Tibial artery (tissue), 4 donors: Measurements from ENCODE around the gene TRNT1.

Source experiments
- DNase-seq, 2 donors: peaks; one replicate each; pipeline ENCODE4 v3.0.0-alpha.2; 2019
- H3K27ac ChIP-seq, 2 donors: fragments of 200-600 bp; sonication (generic) in 1 of 2; 1 replicate in 1 of 2; 2 replicates in 1 of 2; pipeline ENCODE4 v1.5.1; 2018 to 2019; ENCODE audit warnings: mild to moderate bottlenecking in 1 of 2
- H3K27me3 ChIP-seq, 2 donors: fragments of 200-600 bp; sonication (generic) in 1 of 2; one replicate each; pipeline versions ENCODE4 v1.5.1 to v1.6.0; 2016 to 2019
- H3K36me3 ChIP-seq, 3 donors: fragments of 200-600 bp; sonication (generic) in 2 of 3; one replicate each; pipeline ENCODE4 v1.5.1; 2016 to 2019; ENCODE audit warnings: mild to moderate bottlenecking in 2 of 3
- H3K4me1 ChIP-seq, 4 donors: fragments of 200-600 bp; sonication (generic) in 2 of 4; 1 replicate in 3 of 4; 2 replicates in 1 of 4; pipeline ENCODE4 v1.5.1; 2016 to 2019
- H3K4me3 ChIP-seq, 2 donors: fragments of 200-600 bp; sonication (generic) in 1 of 2; 1 replicate in 1 of 2; 2 replicates in 1 of 2; pipeline ENCODE4 v1.5.1; 2018 to 2019; ENCODE audit warnings: mild to moderate bottlenecking in 2 of 2
- H3K9me3 ChIP-seq, 3 donors: fragments of 200-600 bp; sonication (generic) in 1 of 3; one replicate each; pipeline ENCODE4 v1.5.1; 2016 to 2019
- CTCF ChIP-seq, 2 experiments: fragments of 200-600 bp in 1 of 2; fragments of 450-650 bp in 1 of 2; IDR thresholded peaks; one replicate each; pipeline ENCODE4 v1.5.1; 2017 to 2019; ENCODE audit warnings: antibody characterized with exemption in 2 of 2, mild to moderate bottlenecking in 1 of 2, moderate library complexity in 1 of 2
- intact Hi-C: fragments of 100-400 bp; cut with DNase I; formaldehyde crosslinking; loops from one replicate; pipeline ENCODE4 v1.15.0; 2023; ENCODE audit warnings: low total_unique reads

TRNT1 gene

GRCh38 chr3:3129579-3129978, 2.8 kb downstream of the TRNT1 start:
- DNase-seq, result no peak
- Histone ChIP-seq H3K36me3 (peaks cover 7 to 26% (median 23%) of the 10 kb centered on the region in 3 donors), H3K9me3 (no peaks in the 10 kb centered on the region), H3K4me3 (no peak overlapping the region), H3K27ac (no peak overlapping the region), H3K27me3 (no peaks in the 10 kb centered on the region), H3K4me1 (peaks cover 0 to 26% (median 16%) of the 10 kb centered on the region in 4 donors)
- no peak for TF ChIP-seq CTCF (IDR thresholded peaks at IDR 0.05)
- intact Hi-C loops, result no loop called here

GRCh38 chr3:3133500-3133899, 6.8 kb downstream of the TRNT1 start:
- no peak for DNase-seq
- Histone ChIP-seq H3K4me1 (peaks cover 0 to 12% (median 2%) of the 10 kb centered on the region in 4 donors), H3K36me3 (peaks cover 11 to 46% (median 23%) of the 10 kb centered on the region in 3 donors), H3K4me3 (no peak overlapping the region), H3K9me3 (no peaks in the 10 kb centered on the region), H3K27ac (no peak overlapping the region), H3K27me3 (no peaks in the 10 kb centered on the region)
- intact Hi-C loops, result no loop called here
- no peak for TF ChIP-seq CTCF (IDR thresholded peaks at IDR 0.05)

DNA sequence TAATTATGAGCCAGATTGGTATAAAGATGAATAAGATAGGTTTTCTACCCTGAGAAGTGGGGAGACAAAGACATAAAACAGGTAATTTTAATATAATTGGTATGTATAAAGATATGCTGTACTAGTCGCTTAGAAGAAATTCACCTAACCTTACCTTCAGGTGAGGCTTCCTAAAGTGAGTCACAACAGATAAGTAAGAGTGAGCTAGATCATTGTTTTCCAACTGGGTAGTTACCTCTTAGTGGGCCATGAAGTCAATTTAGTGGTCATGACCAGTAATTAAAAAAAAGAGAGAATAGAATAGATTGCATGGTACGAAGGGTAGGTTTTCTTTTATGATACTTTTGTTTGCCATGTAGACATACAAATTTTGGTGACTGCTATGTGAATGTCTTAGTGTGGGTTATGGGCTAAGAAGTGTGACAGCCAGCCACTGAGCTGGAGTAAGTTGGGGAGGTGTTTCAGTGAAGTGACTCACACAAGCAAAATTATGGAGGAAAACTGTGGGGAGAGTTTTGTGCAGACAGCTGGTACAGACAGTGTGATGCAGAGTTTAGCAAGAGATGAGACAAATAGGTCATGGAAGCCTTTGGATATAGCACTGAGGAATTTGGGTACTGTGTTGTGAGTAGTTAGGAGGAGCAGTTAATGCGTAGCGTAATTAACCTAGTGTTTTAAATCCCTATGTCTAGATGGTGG, 8.2 kb downstream of the TRNT1 start:
- H3K27me3 ChIP-seq, result no peaks in the 10 kb centered on the region
- H3K4me1 ChIP-seq, result no peaks in the 10 kb centered on the region
- no peak overlapping the region for H3K27ac ChIP-seq
- intact Hi-C loops, result no loop called here
- TF ChIP-seq CTCF (IDR thresholded peaks at IDR 0.05), result no peak
- no peaks in the 10 kb centered on the region for H3K9me3 ChIP-seq
- peaks cover 18 to 44% (median 21%) of the 10 kb centered on the region in 3 donors for H3K36me3 ChIP-seq
- H3K4me3 ChIP-seq, result no peak overlapping the region
- DNase-seq, result no peak

DNA sequence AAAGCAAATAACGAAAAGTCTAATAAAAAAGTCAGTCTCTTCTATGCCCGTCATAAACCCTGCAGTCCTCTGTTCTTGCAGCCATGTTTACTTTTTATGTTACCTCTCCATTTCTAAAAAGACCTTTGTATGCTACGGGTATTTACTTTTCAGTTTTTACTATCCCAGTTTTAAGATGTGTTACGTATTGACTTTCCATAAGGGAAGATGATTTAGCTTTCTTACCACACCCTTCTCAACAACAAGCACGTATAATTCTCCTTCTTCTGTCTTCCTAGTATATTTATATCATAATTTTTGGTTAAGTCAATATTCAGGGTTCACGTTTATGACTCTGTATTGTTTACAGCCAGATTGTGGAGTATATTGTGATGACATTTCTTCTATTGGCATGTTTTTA, 10.8 kb downstream of the TRNT1 start:
- peaks cover 24 to 55% (median 30%) of the 10 kb centered on the region in 3 donors for H3K36me3 ChIP-seq
- no peak for DNase-seq
- no peak overlapping the region for H3K27ac ChIP-seq
- H3K27me3 ChIP-seq, result no peaks in the 10 kb centered on the region
- H3K4me1 ChIP-seq, result no peaks in the 10 kb centered on the region
- intact Hi-C loops, result no loop called here
- TF ChIP-seq CTCF (IDR thresholded peaks at IDR 0.05), result no peak
- no peak overlapping the region for H3K4me3 ChIP-seq
- no peaks in the 10 kb centered on the region for H3K9me3 ChIP-seq

DNA sequence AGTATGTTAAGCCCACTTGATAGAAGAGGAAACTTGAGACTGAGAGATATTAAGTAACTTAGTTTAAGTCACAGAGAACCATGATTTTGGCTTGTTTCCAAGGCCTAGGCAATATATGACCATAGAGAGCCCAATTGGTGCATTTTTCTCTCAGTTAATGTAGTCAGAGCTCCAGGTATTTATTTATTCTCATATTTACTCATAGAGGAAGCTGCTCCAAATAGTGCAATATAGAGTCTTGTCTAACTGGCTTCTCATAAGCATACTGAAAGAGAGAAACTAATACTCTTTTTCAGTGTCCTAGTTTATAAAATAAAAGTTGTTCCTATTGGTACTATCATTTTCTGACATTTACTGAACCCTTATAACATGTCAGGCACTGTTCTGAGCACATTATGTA, 15.2 kb downstream of the TRNT1 start:
- no peak for TF ChIP-seq CTCF (IDR thresholded peaks at IDR 0.05)
- intact Hi-C loops, result no loop called here
- Histone ChIP-seq H3K27ac (no peak overlapping the region), H3K36me3 (peaks cover 53 to 87% (median 59%) of the 10 kb centered on the region in 3 donors), H3K9me3 (no peaks in the 10 kb centered on the region), H3K4me1 (no peaks in the 10 kb centered on the region), H3K27me3 (no peaks in the 10 kb centered on the region), H3K4me3 (no peak overlapping the region)
- DNase-seq, result no peak
